ENCODE measurements around the gene AQP6. TPM values are rescaled to one million over a fixed set of nuclear protein-coding genes. Genes with fewer than 3 reads are reported as not detected.

Gene AQP6
- total RNA-seq, 1 donor from 2014 or later, result not detected

DNA sequence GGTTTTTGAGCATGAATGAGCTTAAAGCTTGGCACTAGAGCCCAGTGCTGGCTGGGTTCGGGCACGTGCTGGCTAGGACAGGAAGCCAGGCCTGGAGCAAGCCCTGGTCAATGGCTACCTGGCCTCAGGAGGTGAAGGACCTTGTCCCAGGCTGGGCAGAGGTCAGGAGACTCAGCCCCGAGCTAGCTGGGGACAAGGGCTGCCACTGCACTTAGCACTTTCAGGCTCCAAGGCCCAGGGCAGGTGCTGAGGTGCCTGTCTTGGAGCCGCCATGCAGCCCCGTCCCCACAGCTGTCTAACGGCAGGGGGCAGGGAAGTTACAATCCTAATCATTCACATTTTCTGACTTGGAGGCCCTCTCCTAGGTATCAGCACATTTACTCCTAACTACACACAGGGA is 4.3 kb upstream of the AQP6 start:
- ChIA-PET POLR2A (interaction anchor here (0.7 kb wide), 1 partner anchor 857 kb away, joined by 5 read pairs; no protein-coding TSS in a partner anchor), CTCF (interaction anchor here (0.9 to 3.3 kb wide), 5 partner anchors 20 to 251 kb away, joined by 3 to 73 read pairs (median 6); no protein-coding TSS in a partner anchor)
- peaks cover 4% of the 10 kb centered on the region for H3K4me1 Mint-ChIP-seq
- no peak overlapping the region for H3K27ac Mint-ChIP-seq
- DNase-seq (no peak), ATAC-seq (ENCODE audit: low read depth) (no peak)
- H3K36me3 Mint-ChIP-seq (ENCODE audit: low read depth), result no peaks in the 10 kb centered on the region
- H3K4me3 Mint-ChIP-seq, result no peak overlapping the region
- peaks cover 29% of the 10 kb centered on the region for H3K27me3 Mint-ChIP-seq
- no peaks in the 10 kb centered on the region for H3K9me3 Mint-ChIP-seq
- intact Hi-C loops (cut with micrococcal nuclease), result loop anchor here (5.0 kb wide), 2 partner anchors 101 to 209 kb away; no protein-coding TSS in a partner anchor
- TF ChIP-seq, protein P1, sequence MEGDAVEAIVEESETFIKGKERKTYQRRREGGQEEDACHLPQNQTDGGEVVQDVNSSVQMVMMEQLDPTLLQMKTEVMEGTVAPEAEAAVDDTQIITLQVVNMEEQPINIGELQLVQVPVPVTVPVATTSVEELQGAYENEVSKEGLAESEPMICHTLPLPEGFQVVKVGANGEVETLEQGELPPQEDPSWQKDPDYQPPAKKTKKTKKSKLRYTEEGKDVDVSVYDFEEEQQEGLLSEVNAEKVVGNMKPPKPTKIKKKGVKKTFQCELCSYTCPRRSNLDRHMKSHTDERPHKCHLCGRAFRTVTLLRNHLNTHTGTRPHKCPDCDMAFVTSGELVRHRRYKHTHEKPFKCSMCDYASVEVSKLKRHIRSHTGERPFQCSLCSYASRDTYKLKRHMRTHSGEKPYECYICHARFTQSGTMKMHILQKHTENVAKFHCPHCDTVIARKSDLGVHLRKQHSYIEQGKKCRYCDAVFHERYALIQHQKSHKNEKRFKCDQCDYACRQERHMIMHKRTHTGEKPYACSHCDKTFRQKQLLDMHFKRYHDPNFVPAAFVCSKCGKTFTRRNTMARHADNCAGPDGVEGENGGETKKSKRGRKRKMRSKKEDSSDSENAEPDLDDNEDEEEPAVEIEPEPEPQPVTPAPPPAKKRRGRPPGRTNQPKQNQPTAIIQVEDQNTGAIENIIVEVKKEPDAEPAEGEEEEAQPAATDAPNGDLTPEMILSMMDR (IDR thresholded peaks at IDR 0.05), result no peak

DNA sequence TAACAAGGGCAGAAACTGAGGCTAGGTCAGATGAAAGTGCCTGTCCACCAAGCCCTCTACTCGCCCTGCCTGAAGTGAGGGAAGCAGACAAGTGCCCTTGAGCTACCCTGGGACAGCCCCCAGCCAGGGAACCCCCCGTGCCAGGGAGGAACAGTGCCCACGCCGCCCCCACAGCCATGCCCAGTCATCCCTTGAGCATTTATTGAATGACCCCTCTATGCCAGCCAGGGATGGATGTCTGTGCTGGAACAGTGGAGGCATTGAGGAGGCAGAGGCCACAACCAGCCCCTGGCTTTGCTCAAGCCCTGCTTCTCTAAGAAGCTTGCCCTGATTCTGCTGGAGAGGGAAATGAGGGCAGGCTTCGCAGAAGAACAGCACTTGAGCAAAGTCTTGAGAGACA is 3.7 kb upstream of the AQP6 start:
- H3K4me3 Mint-ChIP-seq, result no peak overlapping the region
- no peaks in the 10 kb centered on the region for H3K36me3 Mint-ChIP-seq (ENCODE audit: low read depth)
- CTCF ChIA-PET, result interaction anchor here (1.0 to 1.3 kb wide), 3 partner anchors 20 to 101 kb away, joined by 3 to 6 read pairs (median 3); no protein-coding TSS in a partner anchor
- H3K4me1 Mint-ChIP-seq, result peaks cover 4% of the 10 kb centered on the region
- POLR2A ChIA-PET, result no interaction called here
- no peak for DNase-seq
- no peaks in the 10 kb centered on the region for H3K9me3 Mint-ChIP-seq
- no peak overlapping the region for H3K27ac Mint-ChIP-seq
- no peak for ATAC-seq (ENCODE audit: low read depth)
- intact Hi-C loops (cut with micrococcal nuclease), result loop anchor here (5.0 kb wide), 2 partner anchors 102 to 208 kb away; no protein-coding TSS in a partner anchor
- TF ChIP-seq, protein P1 (IDR thresholded peaks at IDR 0.05), result no peak
- H3K27me3 Mint-ChIP-seq, result peaks cover 26% of the 10 kb centered on the region

DNA sequence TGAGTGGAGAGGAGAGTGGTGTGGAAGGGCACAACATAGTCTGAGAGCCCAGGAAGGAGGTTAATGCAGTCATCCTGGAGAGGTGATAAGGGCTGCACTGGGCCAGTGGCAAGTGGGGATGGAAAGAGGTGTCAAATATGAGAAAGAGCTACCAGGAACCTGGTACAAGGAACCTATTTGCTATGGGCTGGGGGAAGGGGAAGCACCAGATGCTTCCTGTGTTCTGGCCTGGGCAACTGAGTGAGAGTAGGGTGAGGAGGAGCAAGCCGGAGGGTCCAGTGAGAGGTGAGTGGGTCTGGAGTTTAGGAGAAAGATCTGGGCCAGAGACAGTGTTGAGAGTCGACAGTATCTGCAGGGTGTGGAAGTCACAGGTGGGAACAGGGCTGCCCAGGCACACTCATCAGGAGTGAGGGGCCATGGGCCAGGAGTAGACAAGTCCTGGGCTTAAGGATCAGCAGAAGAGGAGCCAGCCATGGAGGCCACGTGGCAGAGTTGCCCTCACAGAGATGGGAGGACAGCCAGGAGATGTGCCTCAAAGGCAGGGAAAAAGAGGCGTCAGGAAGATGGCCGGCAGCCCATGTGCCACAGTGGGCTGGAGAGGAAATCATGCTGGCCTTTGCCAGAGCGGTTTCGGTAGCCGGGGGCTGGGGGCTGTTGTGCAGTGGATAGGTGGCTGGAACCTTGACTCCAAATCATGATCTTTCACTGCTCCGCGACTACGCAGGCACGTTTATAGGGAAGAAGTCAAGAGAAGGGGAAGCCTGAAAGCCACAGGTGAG is 2.9 kb upstream of the AQP6 start:
- H3K36me3 Mint-ChIP-seq (ENCODE audit: low read depth), result no peaks in the 10 kb centered on the region
- CTCF ChIA-PET, result interaction anchor here (1.0 to 1.3 kb wide), 3 partner anchors 19 to 100 kb away, joined by 3 to 6 read pairs (median 3); no protein-coding TSS in a partner anchor
- H3K4me1 Mint-ChIP-seq, result peaks cover 4% of the 10 kb centered on the region
- POLR2A ChIA-PET, result interaction anchor here (0.6 kb wide), 2 partner anchors 116 to 538 kb away, joined by 3 read pairs; no protein-coding TSS in a partner anchor
- intact Hi-C loops (cut with micrococcal nuclease), result loop anchor here (5.0 kb wide), 2 partner anchors 103 to 207 kb away; no protein-coding TSS in a partner anchor
- no peak overlapping the region for H3K27ac Mint-ChIP-seq
- ATAC-seq (ENCODE audit: low read depth) (no peak), DNase-seq (no peak)
- no peak overlapping the region for H3K4me3 Mint-ChIP-seq
- TF ChIP-seq, protein P1 (IDR thresholded peaks at IDR 0.05), result no peak
- H3K9me3 Mint-ChIP-seq, result no peaks in the 10 kb centered on the region
- H3K27me3 Mint-ChIP-seq, result peaks cover 18% of the 10 kb centered on the region

DNA sequence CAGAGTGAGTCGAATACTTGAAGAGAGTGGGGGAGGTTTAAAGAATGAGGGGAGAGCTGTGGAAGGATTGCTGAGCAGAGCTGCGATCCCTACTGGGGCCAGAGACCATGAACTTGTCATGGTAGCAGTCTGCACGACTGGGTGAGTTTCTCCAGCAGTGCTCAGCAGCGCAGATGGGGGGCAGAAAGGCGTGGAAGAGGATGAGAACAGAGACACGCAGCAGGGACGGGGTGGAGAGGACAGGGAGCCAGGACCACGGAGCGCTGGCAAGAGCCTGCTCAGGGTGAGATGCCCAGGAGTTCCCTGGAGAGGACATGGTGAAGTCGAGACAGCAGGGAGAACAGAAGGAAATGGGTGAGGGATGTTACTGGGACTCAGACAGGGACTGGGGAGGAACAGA is 2.1 kb upstream of the AQP6 start:
- Mint-ChIP-seq H3K4me3 (no peak overlapping the region), H3K4me1 (peaks cover 4% of the 10 kb centered on the region), H3K9me3 (no peaks in the 10 kb centered on the region), H3K27ac (no peak overlapping the region), H3K36me3 (ENCODE audit: low read depth) (no peaks in the 10 kb centered on the region), H3K27me3 (peaks cover 14% of the 10 kb centered on the region)
- ATAC-seq (ENCODE audit: low read depth), result no peak
- TF ChIP-seq, protein P1 (IDR thresholded peaks at IDR 0.05), result no peak
- ChIA-PET CTCF (no interaction called here), POLR2A (interaction anchor here (0.6 kb wide), 2 partner anchors 115 to 537 kb away, joined by 3 read pairs; no protein-coding TSS in a partner anchor)
- intact Hi-C loops (cut with micrococcal nuclease), result no loop called here
- no peak for DNase-seq

DNA sequence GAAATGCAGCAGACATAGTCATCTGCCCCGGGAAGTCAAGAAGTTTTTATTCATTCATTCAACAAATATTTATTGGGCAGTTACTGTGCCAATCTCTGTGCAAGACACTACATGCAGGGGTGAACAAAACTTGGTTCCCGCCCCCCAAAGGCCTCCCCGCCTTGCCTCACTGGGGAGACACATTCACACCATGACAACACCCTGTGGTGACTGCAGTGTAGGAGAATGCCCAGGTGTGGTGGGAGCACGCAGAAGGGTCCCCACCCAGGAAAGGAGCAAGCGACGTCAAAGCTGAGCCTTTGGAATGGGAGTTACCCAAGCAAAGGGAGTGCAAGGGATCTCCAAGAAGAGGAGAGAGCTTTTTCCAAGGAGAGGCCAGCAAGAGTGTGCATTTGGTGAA is 1.6 kb upstream of the AQP6 start:
- TF ChIP-seq, protein P1 (IDR thresholded peaks at IDR 0.05), result no peak
- ChIA-PET POLR2A (no interaction called here), CTCF (no interaction called here)
- DNase-seq (no peak), ATAC-seq (ENCODE audit: low read depth) (no peak)
- Mint-ChIP-seq H3K27me3 (peaks cover 11% of the 10 kb centered on the region), H3K9me3 (no peaks in the 10 kb centered on the region), H3K36me3 (ENCODE audit: low read depth) (no peaks in the 10 kb centered on the region), H3K4me3 (no peak overlapping the region), H3K27ac (no peak overlapping the region), H3K4me1 (peaks cover 4% of the 10 kb centered on the region)
- intact Hi-C loops (cut with micrococcal nuclease), result no loop called here

Measured in activated B cell treated with CpG ODN at 0.5 μM for 24 hours (primary cell).